Transverse colon (tissue), 4 donors: ENCODE measurements around the gene SOWAHA.

Experiments used
- CTCF ChIP-seq, 5 experiments: fragments of 200-600 bp in 3 of 5; fragments of 450-650 bp in 2 of 5; sonication (generic) in 3 of 5; IDR thresholded peaks; 1 replicate in 2 of 5; 2 replicates in 3 of 5; pipeline ENCODE4 v1.5.1; 2016 to 2017; ENCODE audit warnings: antibody characterized with exemption in 5 of 5, inconsistent platforms in 3 of 5, mild to moderate bottlenecking in 2 of 5, moderate library complexity in 1 of 5
- EP300 ChIP-seq: sonication (generic); formaldehyde crosslinking; IDR thresholded peaks from one replicate; pipeline ENCODE4 v1.6.1; 2017; ENCODE audit warnings: antibody characterized with exemption, low read depth
- POLR2A ChIP-seq: fragments of 450-650 bp; IDR thresholded peaks from one replicate; pipeline ENCODE4 v1.6.1; 2016; ENCODE audit warnings: antibody characterized with exemption, mild to moderate bottlenecking, moderate library complexity
- POLR2AphosphoS5 ChIP-seq, 3 donors: sonication (generic); formaldehyde crosslinking; IDR thresholded peaks; one replicate each; pipeline ENCODE4 v1.6.1; 2016; ENCODE audit warnings: antibody characterized with exemption in 3 of 3

GRCh38 chr5:132848270-132848669, 35.2 kb downstream of the SOWAHA start:
- TF ChIP-seq CTCF (IDR thresholded peaks at IDR 0.05) (no peak), POLR2A (no peak), POLR2AphosphoS5 (IDR thresholded peaks at IDR 0.05) (no peak), EP300 (no peak)
